Coronary artery (tissue), 2 donors: ENCODE data around the gene LHPP.

ENCODE experiments used
- DNase-seq: peaks from one replicate; pipeline ENCODE4 v3.0.0-alpha.2; 2017; ENCODE audit warnings: low spot score
- H3K27ac ChIP-seq, 2 donors: fragments of 200-600 bp; sonication (generic); one replicate each; pipeline ENCODE4 v1.5.1; 2016 to 2019
- H3K4me3 ChIP-seq: fragments of 200-600 bp; sonication (generic); 2 replicates; pipeline ENCODE4 v1.5.1; 2016; ENCODE audit warnings: mild to moderate bottlenecking, moderate library complexity
- CTCF ChIP-seq: fragments of 200-600 bp; sonication (generic); IDR thresholded peaks from one replicate; pipeline ENCODE4 v1.5.1; 2019; ENCODE audit warnings: antibody characterized with exemption

Gene LHPP

GRCh38 chr10:124643330-124644009 is 181.8 kb downstream of the LHPP start:
- no peak overlapping the region for H3K4me3 ChIP-seq
- DNase-seq, result no peak
- no peak overlapping the region for H3K27ac ChIP-seq
- no peak for TF ChIP-seq CTCF

DNA sequence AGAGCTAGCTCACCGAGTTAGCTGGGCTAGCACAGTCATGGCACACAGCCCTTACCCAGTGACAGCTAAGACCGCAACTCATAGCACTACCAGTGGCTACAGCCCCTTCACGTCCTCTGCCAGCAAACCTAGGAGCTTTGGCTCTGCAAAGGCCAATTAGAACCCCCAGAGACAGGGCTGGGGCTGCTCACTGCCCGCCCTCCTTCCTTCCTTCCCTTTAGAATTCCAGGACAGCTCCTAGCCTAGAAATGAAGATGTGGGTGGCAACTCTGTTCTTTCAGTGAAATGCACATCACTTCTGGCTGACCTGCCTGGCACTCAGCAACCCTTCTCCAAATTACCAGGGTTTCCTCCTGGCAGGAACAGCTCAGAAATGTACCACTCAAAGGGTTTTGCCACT is 182.6 kb downstream of the LHPP start:
- peak overlapping the region in 1 of 2 donors; percentile 22 for H3K27ac ChIP-seq
- H3K4me3 ChIP-seq, result no peak overlapping the region
- DNase-seq, result no peak
- TF ChIP-seq CTCF, result no peak

DNA sequence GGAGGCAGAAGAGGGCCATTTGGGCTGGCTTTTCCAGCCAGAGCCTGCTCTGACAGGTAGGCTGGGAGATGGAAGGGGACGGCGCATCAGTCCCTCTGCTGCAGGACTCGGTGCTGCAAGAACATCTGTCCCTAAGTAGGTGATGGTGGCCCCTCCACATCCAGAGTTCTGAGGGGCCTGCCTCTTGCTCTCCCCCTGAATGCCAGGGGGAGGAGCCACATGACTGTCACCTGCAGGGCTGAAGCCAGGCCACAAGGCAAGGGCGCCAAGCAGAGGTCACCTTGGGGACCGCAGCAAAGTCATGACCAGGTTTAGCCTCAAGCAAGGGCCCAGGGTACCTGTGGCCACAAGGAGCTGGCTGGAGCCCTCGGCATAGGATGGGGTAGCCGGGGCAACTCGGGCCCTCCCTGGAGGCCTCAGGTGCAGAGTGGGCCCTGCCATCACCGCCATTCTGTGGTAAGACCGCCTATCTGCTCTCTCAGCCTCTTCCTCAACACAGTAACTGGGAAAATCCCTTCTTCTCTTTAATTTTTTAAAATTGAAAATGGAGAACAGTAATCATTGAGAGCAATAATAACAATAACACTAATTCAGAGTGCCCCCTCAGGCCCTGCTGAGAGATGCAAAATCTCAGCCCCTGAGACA is 183.3 kb downstream of the LHPP start:
- no peak for DNase-seq
- no peak for TF ChIP-seq CTCF
- Histone ChIP-seq H3K27ac (peak overlapping the region in 1 of 2 donors; percentile 74), H3K4me3 (no peak overlapping the region)

GRCh38 chr10:124645467-124646095 is 184.0 kb downstream of the LHPP start:
- Histone ChIP-seq H3K27ac (peak overlapping the region in 1 of 2 donors; percentile 74), H3K4me3 (no peak overlapping the region)
- no peak for DNase-seq
- no peak for TF ChIP-seq CTCF

DNA sequence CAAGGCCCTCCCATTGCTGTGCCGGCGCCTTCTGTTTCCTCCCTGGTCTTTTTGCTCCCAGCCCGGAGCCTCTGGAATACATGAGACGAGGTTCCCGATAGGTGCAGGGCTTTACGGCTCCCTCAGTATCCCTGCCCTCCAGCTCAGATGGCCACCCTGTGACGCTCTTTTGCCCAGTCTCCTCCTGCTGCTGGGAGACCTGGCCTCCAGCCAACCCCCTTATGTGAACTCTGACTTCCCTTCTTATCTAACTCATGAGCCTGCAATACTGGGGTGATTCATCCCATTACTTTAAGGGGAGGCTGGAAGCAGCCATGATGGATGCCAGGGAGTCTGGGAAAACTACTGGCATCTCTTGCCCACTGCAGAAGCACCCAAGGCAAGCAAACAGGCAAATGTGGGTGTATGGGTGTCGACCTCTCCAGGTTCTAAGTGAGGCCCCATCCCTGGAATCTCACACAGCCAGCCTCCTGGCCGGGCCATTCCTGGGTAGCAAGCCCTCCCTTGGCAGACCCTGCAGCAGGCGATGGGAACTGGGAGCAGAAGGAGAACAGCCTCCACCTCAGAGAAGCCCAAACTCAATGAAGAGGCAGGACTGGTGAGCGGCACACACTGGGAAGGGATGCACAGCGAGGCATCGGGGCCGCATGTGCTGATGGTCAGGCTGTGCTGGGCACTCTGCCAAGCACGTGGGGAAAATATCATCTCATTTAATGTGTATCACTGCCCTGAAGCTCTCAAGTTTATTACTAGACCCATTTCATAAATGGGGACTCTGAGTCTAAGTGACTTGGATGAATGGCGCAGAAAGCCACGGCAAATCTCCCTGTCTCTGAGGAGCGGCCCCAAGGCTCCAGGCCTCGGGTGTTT is 185.1 kb downstream of the LHPP start:
- H3K27ac ChIP-seq, result peak overlapping the region; percentile 3 to 74
- peak; percentile 83 for DNase-seq
- no peak for TF ChIP-seq CTCF
- H3K4me3 ChIP-seq, result no peak overlapping the region

GRCh38 chr10:124647421-124648130 is 186.0 kb downstream of the LHPP start:
- Histone ChIP-seq H3K27ac (peak overlapping the region; percentile 8 to 74), H3K4me3 (no peak overlapping the region)
- DNase-seq, result no peak
- no peak for TF ChIP-seq CTCF
